DOHH2 (cell line): ENCODE data around the gene AP3S1.
A peak's percentile ranks its signal among the peaks of the same experiment; 100 is the strongest.

Experiments used
- H3F3A ChIP-seq: fragments of 200-600 bp; sonication (generic), shearing (Covaris generic); 2 replicates; pipeline ENCODE4 v1.6.0; 2016; ENCODE audit warnings: antibody characterized with exemption, mild to moderate bottlenecking; ENCODE audit not compliant: control insufficient read depth, insufficient read depth
- H3K27ac ChIP-seq: fragments of 200-600 bp; sonication (generic); 2 replicates; pipeline ENCODE4 v1.5.1; 2014; ENCODE audit warnings: low read depth, mild to moderate bottlenecking, low read length, moderate library complexity
- H3K27me3 ChIP-seq: fragments of 200-600 bp; sonication (generic); 2 replicates; pipeline ENCODE4 v1.6.1; 2014; ENCODE audit warnings: mild to moderate bottlenecking, low read length, mixed read lengths; ENCODE audit not compliant: control insufficient read depth
- H3K36me3 ChIP-seq: fragments of 200-600 bp; sonication (generic); 2 replicates; pipeline ENCODE4 v1.6.1; 2014; ENCODE audit warnings: mild to moderate bottlenecking, low read length, moderate library complexity, mixed read lengths; ENCODE audit not compliant: control insufficient read depth
- H3K4me1 ChIP-seq: fragments of 200-600 bp; sonication (generic); 2 replicates; pipeline ENCODE4 v1.6.1; 2014; ENCODE audit warnings: mild to moderate bottlenecking, low read length, mixed read lengths; ENCODE audit not compliant: control insufficient read depth
- H3K4me2 ChIP-seq: fragments of 200-600 bp; sonication (generic); 2 replicates; pipeline ENCODE4 v1.6.0; 2014; ENCODE audit warnings: mild to moderate bottlenecking, low read length, moderate library complexity
- H3K4me3 ChIP-seq: fragments of 200-600 bp; sonication (generic); 2 replicates; pipeline ENCODE4 v1.5.1; 2014; ENCODE audit warnings: mild to moderate bottlenecking, low read length, mixed read lengths
- H3K79me2 ChIP-seq: fragments of 200-600 bp; sonication (generic); 2 replicates; pipeline ENCODE4 v1.6.1; 2014; ENCODE audit warnings: mild to moderate bottlenecking, low read length, mixed read lengths; ENCODE audit not compliant: control insufficient read depth
- H3K9me2 ChIP-seq: fragments of 200-600 bp; sonication (generic); replicated peaks from 2 replicates; pipeline ENCODE4 v1.6.1; 2014; ENCODE audit warnings: mild to moderate bottlenecking, low read length, mixed read lengths; ENCODE audit not compliant: control insufficient read depth
- H3K9me3 ChIP-seq: fragments of 200-600 bp; sonication (generic); 2 replicates; pipeline ENCODE4 v1.6.1; 2014; ENCODE audit warnings: antibody characterized with exemption, low read length, mixed read lengths; ENCODE audit not compliant: control insufficient read depth, insufficient read depth
- H4K20me1 ChIP-seq: fragments of 200-600 bp; sonication (generic); 2 replicates; pipeline ENCODE4 v1.6.0; 2014; ENCODE audit warnings: low read depth, mild to moderate bottlenecking, antibody characterized with exemption, low read length, moderate library complexity; ENCODE audit not compliant: control insufficient read depth, insufficient read depth
- CTCF ChIP-seq: fragments of 200-600 bp; sonication (generic); IDR thresholded peaks from one replicate; pipeline ENCODE4 v1.5.1; 2014; ENCODE audit warnings: antibody characterized with exemption, mild to moderate bottlenecking, low read depth, low read length; ENCODE audit not compliant: poor library complexity, severe bottlenecking
- EZH2phosphoT487 ChIP-seq: fragments of 200-600 bp; sonication (generic); IDR thresholded peaks from 2 replicates; pipeline ENCODE4 v1.6.1; 2017; ENCODE audit warnings: borderline replicate concordance, mild to moderate bottlenecking, antibody characterized with exemption, low read length, moderate library complexity, mixed read lengths

AP3S1 gene

GRCh38 chr5:115843444-115844130, 1.9 kb downstream of the AP3S1 start:
- TF ChIP-seq EZH2phosphoT487 (no peak), CTCF (no peak)
- Histone ChIP-seq H3K27me3 (no peaks in the 10 kb centered on the region), H3K79me2 (peaks cover 97% of the 10 kb centered on the region), H3F3A (peaks cover 15% of the 10 kb centered on the region), H3K4me3 (peak overlapping the region; percentile 96), H3K4me1 (peaks cover 44% of the 10 kb centered on the region), H3K4me2 (peak overlapping the region; percentile 65), H4K20me1 (peaks cover 18% of the 10 kb centered on the region), H3K36me3 (peaks cover 42% of the 10 kb centered on the region), H3K9me2 (no peaks in the 10 kb centered on the region), H3K27ac (peak overlapping the region; percentile 78), H3K9me3 (no peaks in the 10 kb centered on the region)

GRCh38 chr5:115844321-115844817, 2.6 kb downstream of the AP3S1 start:
- Histone ChIP-seq H3K4me3 (peak overlapping the region; percentile 96), H3K79me2 (peaks cover 97% of the 10 kb centered on the region), H3K9me3 (no peaks in the 10 kb centered on the region)

GRCh38 chr5:115847290-115847689, 5.6 kb downstream of the AP3S1 start:
- TF ChIP-seq EZH2phosphoT487, result no peak
- TF ChIP-seq CTCF, result no peak
- Histone ChIP-seq H3K4me1 (peaks cover 31% of the 10 kb centered on the region), H3K4me2 (no peak overlapping the region), H4K20me1 (peaks cover 13% of the 10 kb centered on the region; the same call in 1 of the 2 replicates), H3K9me3 (no peaks in the 10 kb centered on the region), H3K9me2 (no peaks in the 10 kb centered on the region), H3K27ac (no peak overlapping the region), H3F3A (peaks cover 10% of the 10 kb centered on the region; the same call in 1 of the 2 replicates), H3K27me3 (no peaks in the 10 kb centered on the region), H3K4me3 (no peak overlapping the region), H3K36me3 (peaks cover 25% of the 10 kb centered on the region; the same call in 1 of the 2 replicates), H3K79me2 (peaks cover 100% of the 10 kb centered on the region)

More at GRCh38 chr5:115844321-115844817, 2.6 kb downstream of the AP3S1 start:
- peaks cover 15% of the 10 kb centered on the region for H3F3A ChIP-seq
- H3K9me2 ChIP-seq, result no peaks in the 10 kb centered on the region
- no peak for TF ChIP-seq CTCF
- TF ChIP-seq EZH2phosphoT487, result no peak
- peak overlapping the region; percentile 65 for H3K4me2 ChIP-seq
- peak overlapping the region; percentile 38 for H3K27ac ChIP-seq
- H3K27me3 ChIP-seq, result no peaks in the 10 kb centered on the region
- H3K36me3 ChIP-seq, result peaks cover 40% of the 10 kb centered on the region
- peaks cover 18% of the 10 kb centered on the region; the same call in 1 of the 2 replicates for H4K20me1 ChIP-seq
- peaks cover 38% of the 10 kb centered on the region for H3K4me1 ChIP-seq
